H4 (cell line): ENCODE data around the gene SUB1. TPM values are rescaled to one million over a fixed set of nuclear protein-coding genes. Genes with fewer than 3 reads are reported as not detected.
"Not testable (repeated sequence)": the region's sequence is repeated elsewhere in the genome, so short reads cannot be mapped to it uniquely, and the experiment has no call there.

Experiments used
- DNase-seq: peaks from one replicate; pipeline ENCODE4 v3.0.0-alpha.2; 2015; ENCODE audit warnings: low spot score
- total RNA-seq: library from RNA; depleted of rRNA; stranded (reverse); fragments of >200 nt; shearing (Covaris generic); gene quantifications from 2 replicates; pipeline ENCODE4 v1.2.3, GENCODE V29; 2014

The SUB1 gene
- total RNA-seq, 1 experiment from 2014 or later, result 602 TPM

DNA sequence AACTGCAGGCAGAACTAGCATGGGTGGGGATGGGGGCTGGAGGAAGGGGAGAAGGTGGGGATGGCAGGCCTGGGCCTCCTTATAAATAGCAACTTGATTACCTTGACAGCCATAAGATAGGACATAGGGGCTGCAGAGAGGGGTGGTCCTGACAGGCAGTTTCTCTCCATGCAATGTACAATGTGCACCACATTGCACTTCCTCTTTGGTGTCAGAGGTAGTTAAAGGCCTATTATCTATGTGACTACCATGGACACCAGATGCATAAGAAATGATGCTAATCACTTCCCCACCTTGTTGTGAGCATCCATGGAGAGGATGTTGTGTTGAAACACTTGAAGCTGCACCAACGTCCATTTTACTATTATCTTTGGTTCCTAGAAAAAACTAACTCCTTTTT lies 20.2 kb upstream of the SUB1 start:
- no peak for DNase-seq

DNA sequence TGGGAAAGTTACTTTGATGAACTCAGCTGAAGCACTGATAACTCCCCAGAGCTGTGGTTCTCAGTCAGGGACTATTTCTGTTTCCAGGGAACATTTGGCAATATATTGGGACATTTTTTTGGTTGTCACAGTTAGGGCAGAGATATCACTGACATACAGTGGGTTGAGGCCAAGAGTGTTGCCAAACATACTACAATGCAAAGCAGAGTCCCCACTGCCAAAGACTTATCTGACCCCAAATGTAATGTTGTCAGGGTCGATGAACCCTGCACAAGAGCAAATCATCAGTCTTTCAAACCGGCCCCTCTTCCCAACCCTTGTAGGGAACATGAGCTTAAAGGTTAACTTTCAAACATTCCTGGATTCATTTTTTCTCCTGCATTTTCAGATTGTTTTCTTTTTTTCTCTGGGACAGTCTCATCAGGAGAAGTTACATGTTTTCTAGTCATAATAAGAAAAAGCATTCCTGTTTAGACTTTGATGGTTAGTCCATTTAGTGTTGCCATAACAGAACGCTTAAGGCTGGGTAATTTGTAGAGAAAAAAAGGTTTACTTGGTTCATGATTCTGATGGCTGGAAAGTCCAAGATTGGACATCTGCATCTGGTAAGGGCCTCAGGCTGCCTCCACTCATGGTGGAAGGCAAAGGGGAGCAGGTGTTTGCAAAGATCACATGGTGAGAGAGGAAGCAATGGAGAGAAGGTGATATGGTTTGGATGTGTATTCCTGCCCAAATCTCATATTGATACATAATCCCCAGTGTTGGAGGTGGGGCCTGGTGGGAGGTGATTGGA lies 18.8 kb upstream of the SUB1 start:
- DNase-seq, result no peak

DNA sequence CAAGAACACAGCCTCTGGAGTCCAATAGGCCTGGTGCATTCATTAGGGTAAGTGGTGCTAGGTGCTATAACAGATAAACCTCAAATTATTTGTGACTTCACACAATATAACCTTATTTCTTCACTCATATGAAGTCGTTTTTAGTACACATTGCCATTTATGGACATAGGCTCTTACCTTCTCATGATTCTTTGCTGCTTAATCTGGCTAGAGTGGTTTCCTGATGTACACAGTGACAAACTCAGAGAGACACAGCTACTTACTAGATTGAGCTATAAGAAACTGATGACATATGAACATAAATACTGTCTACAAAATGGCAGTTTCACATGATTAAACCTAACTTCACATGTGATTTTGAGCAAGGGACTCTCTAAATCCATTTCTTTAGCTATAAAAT lies 14.2 kb upstream of the SUB1 start:
- no peak for DNase-seq

DNA sequence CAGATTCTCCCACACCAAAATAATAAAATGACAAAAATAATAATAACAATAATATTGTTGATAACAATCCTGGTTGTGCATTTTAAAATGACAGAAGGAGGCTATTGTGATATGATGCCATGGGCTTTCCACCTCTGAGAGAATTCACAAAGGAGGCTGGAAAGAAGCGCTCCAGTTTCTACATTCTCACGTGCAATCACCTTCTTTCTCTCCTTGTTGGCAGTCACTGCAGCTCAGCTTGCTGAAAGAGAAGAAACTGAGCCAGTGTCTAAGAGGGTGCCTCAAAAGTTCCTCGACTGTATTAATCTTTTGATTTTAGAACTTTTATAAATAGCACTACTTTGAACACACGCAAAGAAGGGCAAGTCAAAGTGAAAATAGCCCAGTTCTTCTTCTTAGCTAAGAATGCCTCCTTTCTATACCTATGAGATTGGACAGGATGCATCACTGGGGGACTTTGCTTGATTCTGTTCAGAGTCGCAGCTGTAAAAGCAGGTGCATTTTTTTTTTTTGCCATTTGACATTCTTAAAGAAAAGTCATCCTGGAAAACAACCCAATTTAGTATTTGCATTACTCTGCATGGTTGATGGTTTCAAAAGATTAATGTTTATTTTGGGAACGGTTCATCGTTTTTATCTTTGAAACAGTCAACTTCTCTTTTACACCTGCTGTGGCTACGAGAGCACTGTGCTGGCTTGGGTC lies 12.4 kb upstream of the SUB1 start:
- no peak for DNase-seq

DNA sequence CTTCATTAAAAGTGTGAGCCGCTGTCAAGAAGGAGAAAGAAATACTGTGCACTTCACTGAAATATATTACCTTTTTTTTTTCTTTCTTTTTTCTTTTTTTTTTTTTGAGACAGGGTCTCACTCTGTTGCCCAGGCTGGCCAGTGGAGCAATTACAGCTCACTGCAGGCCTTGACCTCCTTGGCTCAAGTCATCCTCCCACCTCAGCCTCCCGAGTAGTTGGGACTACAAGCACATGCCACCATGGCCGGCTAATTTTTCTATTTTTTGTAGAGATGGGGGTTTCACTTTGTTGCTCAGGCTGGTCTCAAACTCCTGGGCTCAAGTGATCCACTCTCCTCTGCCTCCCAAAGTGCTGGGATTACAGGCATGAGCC lies 11.9 kb upstream of the SUB1 start:
- DNase-seq, result not testable (repeated sequence)

DNA sequence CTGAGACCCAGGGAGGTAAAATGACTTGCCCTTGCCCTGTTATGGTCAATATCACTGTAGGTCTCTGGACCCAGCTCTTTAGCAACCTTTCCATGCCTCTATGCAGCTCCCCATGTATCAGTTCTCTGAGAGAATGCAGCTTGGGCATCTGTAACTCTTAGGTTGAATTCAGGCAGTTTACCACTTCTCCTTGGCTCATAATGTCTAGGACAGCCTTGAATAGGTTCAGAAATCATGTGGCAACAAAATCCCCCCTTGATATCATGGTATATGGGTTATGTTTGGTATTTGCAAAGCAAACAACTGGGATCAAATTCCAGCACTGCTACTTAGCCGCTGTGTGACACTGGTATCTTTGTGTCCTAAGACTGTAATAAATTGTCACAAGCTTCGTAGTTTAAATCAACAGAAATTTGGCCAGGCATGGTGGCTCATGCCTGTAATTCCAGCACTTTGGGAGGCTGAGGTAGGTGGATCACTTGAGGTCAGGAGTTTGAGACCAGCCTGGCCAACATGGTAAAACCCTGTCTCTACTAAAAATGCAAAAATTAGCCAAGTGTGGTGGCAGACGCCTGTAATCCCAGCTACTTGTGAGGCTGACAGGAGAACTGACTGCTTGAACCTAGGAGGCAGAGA lies 10.7 kb upstream of the SUB1 start:
- DNase-seq, result no peak

DNA sequence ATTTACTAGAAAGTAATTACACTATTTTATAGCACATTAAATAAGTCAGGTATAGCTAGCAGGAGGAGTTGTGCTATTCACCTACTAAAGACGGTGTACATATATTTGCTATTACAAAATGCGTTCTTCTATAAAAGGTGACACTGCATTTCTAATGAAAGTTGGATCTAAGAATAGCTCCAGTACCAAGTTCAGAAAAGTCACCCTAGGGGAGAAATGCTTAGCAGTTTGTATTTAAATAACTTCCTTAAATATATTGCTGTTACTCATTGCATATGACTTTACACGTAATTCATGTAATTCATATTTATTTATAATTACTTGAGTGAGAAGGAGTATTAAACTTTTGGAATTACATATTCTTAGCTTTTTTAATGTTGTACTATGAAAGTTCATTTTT lies 7.0 kb upstream of the SUB1 start:
- DNase-seq, result no peak

DNA sequence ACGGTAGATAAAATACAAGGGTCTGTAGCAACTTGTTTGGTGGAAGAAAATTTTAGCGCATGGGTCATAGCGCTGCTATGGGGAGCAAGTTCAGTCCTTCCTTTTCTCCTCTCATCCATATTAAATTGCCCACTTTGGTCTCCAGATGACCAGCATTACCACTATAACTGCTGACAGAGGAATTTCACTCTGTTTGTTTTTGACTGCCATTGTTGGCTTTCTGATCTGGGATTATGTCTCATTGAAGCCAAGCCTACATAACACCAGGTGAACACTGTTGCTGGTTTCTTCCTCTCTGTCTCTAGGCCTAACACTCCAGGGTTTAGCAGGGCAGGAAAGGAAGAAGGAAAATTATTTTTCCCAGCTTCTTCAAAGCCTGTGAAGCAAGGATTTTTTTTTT lies 6.6 kb upstream of the SUB1 start:
- no peak for DNase-seq

DNA sequence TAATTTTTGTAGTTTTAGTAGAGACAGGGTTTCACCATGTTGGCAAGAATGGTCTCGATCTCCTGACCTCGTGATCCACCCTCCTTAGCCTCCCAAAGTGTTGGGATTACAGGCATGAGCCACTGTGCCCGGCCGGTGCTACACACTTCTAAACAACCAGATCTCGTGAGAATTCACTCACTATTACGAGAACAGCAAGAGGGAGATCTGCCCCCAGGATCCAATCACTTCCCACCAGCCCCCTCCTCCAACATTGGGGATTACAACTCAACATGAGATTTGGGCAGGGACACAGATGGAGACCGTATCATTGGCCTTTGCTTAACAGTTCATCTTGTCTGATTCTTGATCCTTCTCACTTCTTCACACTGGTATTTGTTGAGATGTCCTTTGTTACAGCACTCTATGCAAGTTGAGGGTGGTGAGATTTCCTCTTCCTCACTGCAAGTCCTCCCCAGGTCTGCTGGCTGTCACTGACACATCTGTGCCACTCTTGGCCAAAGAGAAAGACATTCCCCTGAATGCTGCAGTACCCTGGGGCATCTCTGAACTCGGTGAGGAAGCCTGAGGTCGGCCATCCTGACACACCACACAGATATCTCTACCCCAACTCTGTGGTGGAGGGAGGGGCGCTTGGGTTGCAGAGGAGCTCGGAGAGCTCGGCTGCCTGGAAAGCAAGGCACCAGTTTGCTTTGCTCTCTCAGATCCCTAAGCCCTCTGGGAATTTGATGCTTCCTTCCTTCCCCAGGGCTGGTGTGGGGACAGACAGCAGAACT lies 4.2 kb upstream of the SUB1 start:
- no peak for DNase-seq

DNA sequence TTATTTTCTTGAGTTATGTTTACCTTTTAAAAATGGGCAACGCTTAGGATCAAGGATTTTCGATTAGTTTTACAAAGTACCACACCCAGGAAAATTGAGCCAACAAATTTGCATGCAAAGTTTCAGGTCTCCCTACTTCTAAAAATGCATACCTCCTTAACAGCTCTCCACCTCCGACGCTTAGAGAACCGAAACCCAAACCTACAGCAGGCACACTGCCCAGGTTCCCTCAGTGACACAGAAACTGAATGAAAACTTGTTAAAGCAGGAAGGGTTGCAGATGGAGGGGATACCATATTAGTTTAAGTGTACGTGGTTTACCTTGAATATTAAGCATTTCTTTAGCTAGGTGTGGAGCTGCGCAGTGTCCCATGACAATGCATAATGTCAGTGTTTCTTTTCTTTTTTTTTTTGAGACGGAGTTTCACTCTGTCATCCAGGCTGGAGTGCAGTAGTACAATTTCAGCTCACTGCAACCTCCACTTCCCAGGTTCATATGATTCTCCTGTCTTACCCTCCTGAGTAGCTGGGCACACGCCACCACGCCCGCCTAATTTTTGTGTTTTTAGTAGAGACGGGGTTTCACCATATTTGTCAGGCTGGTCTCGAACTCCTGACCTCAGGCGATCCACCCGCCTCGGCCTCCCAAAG lies 1.6 kb upstream of the SUB1 start:
- peak; percentile 16 for DNase-seq

DNA sequence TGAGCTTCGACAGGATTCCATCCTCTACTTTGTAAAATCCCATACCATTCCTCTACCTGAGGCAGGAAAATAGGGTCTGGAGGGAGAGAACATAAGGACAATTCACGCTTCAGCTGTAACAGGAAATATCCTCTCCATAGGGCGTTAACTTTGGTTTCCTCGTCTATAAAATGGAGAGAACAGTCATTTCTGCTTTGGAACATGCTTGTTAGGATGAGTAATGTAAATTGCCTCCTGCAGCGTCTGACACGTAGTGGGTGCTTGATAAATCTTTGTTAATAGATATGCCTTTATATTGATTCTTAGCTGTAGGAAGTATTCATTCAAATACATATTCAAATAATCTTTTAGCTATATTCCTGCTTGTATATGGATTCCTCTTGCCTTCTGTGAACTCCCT lies 711 bp upstream of the SUB1 start:
- DNase-seq, result no peak

DNA sequence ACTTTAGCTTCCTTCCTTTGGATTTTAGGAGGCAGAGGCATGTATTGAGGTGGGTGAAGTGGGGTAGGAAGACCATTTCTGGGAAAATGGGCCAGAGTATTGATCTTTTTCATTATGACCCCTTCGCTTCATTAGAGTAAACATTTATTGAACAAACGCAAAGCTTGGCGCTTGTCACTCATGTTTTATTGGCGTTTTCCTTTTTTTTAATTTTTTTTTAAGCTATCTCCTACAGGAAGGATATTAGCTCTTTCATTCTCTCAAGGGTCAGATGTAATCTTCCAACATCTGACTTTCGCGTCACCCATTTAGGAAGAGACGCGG lies 273 bp upstream of the SUB1 start:
- no peak for DNase-seq

DNA sequence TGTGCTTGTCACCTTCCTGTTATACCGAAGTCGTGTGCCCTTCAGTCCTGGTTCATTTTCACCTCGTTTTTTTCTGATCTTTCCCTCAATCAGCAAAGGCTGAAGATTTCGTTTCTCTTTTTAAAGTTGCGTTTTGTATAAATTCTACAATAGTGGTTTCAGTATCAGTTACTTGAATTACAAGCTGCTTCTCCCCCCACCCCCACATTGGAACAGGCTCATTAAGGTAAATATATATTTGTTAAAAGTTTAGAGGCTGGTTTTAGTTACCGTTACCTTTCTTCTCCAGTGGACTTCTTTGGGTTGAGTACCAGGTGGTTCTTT lies 881 bp downstream of the SUB1 start:
- DNase-seq, result no peak

DNA sequence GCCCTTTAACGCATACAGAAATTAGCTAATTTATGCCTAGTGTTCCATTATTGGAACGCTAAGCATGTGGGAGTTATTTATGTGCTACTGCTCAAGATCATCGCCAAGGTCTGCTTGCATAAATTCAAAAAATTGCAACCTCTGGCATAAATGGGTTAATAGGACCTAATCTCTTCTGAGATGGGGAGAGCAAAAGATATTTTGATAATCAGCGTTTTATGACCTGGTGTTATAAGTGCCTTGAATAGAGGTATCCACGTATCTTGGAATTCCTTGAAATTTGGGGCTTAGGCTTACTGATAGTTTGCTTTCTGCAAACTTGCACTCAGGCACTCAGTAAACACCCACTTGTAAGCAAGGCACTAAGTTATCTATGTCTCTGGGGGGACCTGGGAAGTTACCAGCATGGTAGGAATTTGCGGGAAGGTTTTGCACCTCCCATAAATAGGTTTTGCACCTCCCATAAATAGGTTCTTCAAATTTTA lies 1.8 kb downstream of the SUB1 start:
- DNase-seq, result no peak

DNA sequence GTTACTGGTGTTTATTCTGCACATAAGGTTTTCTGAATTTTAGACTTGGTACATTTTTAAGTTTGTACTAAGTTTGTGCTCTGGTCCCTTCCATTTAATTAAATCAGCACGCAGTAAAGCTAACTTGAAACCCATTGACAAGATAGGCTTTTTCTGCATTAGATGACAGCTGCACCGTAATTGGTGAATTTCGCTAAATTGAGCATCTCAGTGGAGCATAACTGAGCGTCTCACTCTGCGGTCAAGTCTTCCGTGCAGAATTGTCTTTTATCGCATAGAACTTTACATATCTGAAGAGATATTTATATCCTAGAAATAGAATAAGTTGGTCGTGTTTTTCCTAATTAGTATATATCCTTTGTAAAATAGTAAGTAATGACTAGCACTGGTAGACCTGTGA lies 4.1 kb downstream of the SUB1 start:
- DNase-seq, result no peak

DNA sequence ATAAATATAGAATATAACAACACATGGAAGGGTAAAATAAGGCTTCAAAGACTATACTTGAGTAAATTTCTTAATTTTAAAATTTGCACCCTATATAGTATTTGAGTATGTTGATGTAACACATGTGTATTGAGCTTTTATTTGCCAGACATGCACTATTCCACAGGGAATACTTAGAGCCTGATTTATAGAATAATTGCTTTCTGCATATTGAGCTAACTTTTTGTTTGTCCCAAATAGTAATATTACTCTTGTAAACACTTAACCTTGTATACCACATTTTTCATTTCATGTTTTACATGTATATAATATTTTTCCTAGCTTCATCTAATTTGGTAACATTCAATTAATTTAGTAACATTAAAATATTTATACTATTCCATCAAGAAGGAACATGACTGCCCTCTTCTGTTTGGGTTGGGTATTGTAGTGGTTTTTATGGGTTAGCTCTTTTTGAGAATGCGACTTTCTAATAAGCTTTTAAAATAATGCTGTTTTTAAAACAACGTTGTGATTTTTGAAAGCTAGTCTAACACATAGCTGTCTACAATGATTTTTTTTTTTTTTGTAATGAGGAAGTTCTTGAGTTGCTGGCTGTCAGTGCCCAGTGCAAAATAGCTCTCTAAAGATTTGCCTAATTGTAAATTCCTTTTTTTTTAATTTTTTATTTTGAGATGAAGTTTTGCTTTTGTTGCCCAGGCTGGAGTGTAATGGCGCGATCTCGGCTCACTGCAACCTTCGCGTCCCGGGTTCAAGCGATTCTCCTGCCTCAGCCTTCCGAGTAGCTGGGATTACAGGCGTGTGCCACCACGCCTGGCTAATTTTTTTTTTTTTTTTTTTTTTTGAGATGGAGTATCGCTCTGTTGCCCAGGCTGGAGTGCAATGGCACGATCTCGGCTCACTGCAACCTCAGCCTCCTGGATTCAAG lies 4.8 kb downstream of the SUB1 start:
- DNase-seq, result peak; percentile 25

DNA sequence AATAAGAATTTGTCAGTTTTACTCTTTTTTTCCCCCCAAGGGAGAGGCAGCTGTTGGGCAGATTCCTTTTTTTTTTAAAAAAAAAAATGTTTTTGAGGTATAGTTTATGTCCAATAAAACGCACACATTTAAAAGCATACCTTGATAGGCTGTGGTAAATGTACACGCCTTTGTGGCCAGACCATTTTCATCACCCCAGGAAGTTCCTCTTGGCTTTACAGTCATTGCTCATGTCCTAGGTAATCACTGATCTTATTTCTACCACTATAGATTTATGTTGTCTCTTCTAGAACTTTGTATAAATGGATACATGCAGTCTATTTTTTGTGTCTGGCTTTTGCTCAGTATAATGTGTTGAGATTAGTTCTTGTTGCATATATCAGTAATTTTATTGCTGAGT lies 9.8 kb downstream of the SUB1 start:
- no peak for DNase-seq

DNA sequence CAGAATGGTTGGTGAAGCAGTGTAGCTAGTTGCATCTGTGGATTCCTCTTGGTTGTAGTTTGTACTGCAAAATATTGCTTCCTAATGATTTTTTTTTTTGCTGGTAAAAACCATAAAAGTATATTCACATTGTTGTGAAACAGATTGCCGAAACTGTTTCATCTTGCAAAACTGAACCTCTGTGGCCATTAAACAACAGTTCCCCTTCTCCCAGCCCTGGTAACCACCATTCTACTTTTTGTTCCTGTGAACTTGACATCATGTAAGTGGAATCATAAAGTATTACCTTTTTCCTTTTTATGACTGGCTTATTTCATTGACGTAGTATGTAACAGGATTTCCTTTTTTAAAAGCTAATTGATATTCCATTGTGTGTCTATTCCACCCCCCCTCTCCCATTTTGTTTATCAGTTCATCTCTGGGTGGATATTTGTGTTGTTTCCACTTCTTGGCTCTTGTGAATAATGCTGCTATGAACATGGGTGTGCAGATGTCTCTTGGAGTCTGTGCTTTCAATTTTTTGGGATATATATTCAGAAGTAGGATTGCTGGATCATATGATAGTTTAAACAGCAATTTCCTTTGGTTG lies 11.8 kb downstream of the SUB1 start:
- DNase-seq, result no peak

DNA sequence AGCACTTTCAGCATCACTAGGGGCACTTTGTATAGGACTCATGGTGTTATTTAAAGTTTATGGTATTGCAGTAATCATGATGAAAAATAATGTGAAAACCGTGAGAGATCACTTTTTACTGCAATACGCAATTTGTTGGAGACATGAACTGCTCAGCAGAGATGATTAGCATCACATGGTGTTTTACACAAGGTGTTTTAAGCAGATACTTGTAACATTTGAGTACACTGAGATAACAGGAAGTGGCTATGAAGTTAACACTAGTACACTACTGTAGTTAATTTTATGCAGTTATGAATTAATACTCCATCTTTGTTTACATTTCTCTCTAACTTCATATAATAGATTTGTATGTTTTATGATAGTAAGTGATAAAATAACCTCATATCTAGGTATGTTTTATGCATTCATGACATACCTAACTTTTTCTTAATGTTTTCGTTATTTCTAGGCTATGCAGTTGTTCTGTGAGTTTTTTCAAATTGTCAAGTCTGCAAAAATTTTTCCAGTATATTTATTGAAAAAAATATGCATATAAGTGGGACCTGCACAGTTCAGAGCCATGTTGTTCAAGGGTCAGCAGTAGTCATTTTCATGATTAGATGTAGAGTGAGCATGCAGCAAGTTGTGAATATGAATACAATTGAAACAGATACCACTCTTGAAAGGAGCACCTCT lies 13.0 kb downstream of the SUB1 start:
- no peak for DNase-seq

DNA sequence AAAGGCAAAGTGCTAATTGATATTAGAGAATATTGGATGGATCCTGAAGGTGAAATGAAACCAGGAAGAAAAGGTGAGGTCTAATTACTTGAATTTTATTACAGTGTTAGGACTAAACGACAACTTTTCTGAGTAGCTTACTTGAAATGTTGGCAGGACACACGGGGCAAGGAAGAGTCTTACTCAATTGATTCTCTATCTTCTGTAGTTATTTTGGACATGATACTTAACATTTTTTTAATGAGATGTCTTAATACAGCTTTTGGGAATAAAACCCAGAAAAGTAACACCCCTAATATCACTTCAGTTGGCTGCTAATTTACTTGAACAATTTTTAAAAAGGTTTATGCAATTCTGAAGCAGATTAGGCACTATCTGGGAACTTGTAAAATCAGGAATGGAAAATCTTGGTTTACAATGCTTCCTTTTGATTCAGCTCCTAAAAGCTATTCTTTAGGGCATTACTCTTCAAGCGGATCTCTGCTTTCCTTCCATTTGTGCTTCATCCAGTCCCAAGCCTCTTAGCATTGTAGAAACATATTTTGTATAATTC lies 13.7 kb downstream of the SUB1 start:
- DNase-seq, result no peak
